NCI-H446 treated with DMSO at 0.1 percent for 48 hours (cell line): ENCODE measurements around the gene PROM1.

Experiments
- DNase-seq: peaks from one replicate; lab custom pipeline; 2025; lab: John Stamatoyannopoulos, UW

PROM1 gene

DNA sequence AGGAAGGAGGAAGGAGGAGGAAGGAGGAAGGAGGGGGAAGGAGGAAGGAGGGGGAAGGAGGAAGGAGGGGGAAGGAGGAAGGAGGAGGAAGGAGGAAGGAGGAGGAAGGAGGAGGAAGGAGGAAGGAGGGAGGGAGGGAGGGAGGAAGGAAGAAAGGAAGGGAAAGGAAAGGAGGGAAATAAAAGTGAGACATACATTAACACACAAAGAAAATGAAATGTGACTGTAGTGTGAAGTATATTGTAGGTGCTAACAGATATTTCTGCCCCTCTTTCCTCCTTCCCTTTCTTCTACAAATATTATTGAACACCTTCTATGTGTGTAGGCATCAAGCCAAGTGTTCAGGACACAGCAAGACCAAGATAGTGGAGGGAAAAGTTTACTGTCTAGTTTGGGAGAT, 26.4 kb upstream of the PROM1 start:
- no peak for DNase-seq

GRCh38 chr4:16109256-16109655, 25.4 kb upstream of the PROM1 start:
- DNase-seq: no peak

GRCh38 chr4:16106956-16107355, 23.1 kb upstream of the PROM1 start:
- DNase-seq: no peak

- no peak for DNase-seq
Measured at GRCh38 chr4:16104520-16104919, 20.7 kb upstream of the PROM1 start.

DNA sequence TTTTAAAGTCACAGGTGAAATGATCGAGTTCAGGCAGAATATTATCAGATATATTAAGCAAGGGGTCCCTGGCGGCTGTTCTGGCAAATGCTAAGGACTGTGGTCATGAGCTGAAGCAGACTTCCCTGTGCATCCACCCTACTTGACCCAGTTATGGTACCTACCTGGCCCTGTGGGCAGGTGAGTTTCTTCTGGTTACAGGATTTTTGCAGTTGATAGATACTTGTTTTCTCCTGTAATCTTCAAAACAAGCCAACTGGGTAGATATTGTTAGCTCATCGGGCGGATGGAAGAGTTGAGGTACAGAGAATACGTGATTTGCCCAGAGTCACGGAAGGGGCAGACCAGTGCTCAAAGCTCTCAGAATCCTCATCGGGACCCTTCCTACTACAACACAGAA, 18.5 kb upstream of the PROM1 start:
- DNase-seq: no peak

DNA sequence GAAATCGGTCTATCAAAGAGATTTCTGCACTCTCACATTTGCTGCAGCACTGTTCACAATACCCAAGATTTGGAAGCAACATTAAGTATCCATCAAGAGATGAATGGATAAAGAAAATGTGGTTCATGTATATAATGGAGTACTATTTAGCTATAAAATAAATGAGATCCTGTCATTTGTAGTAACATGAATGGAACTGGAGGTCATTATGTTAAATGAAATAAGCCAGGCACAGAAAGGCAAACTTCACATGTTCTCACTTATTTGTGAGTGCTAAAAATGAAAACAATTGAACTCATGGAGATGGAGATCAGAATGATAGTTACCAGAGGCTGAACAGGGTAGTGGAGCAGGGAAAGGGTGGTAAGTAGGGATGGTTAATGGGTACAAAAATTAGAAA, 17.0 kb upstream of the PROM1 start:
- DNase-seq: no peak

GRCh38 chr4:16092682-16093319, 9.0 kb upstream of the PROM1 start:
- DNase-seq: no peak

GRCh38 chr4:16090096-16090705, 6.4 kb upstream of the PROM1 start:
- DNase-seq: no peak

- DNase-seq: no peak
Measured at GRCh38 chr4:16089156-16089555, 5.3 kb upstream of the PROM1 start.

DNA sequence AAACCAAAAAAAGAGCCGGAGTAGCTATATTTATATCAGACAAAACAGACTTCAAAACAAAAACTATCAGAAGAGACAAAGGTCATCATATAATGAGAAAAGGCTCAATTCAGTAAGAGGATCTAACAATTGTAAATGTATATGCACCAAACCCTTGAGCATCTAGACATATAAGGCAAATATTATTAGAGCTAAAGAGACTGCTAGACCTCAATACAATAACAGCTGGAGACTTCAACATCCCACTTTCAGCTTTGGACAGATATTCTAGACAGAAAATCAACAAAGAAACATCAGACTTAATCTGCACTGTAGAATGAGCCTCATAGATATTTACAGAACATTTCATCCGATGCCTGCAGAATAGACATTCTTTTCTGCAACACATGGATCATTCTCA, 4.8 kb upstream of the PROM1 start:
- DNase-seq: no peak

GRCh38 chr4:16085822-16086221, 2.0 kb upstream of the PROM1 start:
- no peak for DNase-seq

- no peak for DNase-seq
Measured at GRCh38 chr4:16082426-16083240, 1.2 kb downstream of the PROM1 start.

DNA sequence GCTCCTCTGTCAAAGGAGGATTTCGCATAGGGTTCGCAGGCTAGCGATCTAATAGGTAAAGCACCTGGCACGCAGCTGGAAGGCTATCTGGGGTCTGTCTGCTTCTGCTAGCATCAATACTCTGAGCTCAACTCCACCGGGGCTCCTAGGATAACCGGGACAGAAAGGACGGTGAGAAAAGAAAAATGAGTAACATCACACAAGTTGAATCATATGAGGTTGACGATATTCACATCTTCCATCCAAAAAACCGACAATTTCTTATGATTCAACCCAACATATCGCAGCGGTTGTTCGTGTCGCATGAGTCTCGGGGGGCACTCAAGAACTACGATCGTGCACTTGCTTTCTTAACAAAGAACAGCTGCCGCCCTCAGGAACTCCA, 1.8 kb downstream of the PROM1 start:
- DNase-seq: no peak

DNA sequence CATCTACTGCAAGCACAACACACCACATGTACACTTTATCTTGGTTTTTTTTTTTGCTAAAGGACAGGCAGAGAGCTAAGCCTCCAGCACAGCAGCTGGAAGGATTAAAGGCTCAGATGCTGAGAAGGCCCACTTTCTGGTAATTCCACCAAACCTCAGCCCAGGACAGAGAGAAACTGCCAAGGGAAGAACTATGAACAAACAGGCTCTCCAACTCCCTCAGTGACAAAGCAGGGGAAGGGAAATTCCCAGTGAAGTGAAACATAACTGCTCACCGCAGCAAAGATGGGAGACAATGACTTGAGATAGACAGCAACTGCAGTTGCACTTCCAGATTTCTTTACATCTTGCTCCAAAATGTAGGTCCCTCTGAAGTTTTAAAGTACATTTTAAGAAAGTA, 4.8 kb downstream of the PROM1 start:
- DNase-seq: no peak

GRCh38 chr4:16078195-16078760, 5.5 kb downstream of the PROM1 start:
- no peak for DNase-seq

GRCh38 chr4:16077786-16078185, 6.0 kb downstream of the PROM1 start:
- no peak for DNase-seq

DNA sequence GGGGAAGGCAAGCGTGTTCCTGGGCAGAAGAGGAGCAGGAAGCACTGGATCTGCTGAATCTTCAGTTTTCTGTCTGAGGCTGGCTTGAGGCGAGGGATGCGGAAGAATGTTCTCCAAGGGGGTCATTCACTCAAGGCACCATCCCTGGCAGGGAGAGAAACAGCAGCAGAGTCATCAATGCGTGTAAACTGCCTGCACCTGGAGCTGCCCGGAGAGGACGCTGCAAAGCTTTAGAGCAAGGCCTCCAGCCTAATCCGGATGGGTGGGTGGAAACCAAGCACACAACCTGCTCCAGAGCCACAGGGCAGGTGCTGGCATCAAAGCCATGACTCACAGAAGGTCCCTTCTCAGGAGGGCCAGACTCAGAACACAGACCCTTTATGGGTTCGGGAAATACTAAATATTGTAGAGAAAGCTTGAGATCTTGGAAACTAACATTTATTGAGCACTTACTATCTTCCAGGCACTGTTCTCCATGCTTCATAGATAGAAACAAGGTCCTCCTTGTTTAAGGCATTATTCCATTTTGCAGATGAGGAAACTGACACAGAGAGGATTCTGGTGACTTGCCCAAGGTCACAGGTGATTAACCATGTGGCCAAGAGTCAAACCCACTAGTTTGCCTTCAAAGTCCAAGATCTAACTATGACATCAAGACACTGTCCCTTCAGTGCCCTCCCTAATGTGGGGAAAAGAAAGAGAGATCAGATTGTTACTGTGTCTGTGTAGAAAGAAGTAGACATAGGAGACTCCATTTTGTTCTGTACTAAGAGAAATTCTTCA, 7.7 kb downstream of the PROM1 start:
- no peak for DNase-seq

- no peak for DNase-seq
Measured at GRCh38 chr4:16075061-16075460, 8.8 kb downstream of the PROM1 start.

DNA sequence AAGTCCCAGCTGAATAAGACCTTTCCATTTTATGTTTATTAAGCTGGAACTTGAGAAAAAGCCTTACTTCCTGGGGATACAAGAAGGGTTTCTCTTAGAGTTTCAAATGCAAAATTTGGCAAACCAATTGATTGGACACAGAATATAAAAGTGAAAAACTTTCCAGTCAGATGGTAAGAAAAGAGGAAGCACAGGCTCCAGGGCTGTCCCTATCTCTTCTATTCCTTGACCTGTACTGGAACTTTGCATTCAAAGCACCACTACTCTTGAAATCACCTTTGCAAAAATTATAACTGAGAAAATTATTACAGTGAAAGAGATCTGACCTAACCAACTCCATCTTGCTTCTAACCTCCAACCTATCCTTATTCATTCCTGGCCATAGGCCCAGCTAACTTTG, 11.7 kb downstream of the PROM1 start:
- DNase-seq: no peak

DNA sequence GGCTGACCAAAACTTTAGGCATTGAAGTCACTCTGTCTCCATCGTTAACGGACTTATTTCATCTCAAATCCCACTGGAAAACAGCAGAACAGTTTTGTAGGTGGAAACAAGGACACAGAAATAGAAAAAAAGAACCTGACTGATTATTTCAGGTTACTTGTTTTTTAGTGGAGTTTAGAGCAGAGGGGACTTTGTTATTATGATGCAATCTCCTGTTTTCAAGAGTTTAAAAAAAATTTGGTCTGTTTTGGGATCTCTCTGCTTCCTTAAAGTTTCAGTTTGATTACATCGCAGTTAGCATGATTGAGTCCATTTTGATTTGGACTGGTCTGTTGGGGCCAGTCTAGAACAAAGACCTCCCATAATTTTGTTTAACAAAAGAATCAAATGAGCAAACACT, 13.6 kb downstream of the PROM1 start:
- DNase-seq: no peak

DNA sequence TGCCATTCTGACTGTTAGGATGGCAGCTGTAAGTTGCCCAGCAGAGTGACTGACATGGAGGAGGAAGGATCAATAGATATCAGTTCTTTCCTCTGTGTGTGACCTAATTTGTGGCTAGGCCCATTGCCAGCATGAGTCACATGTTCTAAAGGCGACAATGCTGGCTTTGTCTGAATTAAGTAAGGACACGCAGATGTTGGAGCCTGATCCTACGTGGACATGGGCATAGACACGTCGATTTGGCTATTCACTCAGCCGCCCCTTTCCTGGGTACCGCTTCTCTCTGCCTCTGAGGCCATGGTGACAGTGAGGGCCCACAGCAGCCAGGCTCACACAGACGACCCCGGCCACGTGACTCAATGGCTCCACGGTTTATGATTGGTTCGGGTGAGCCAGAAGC, 16.3 kb downstream of the PROM1 start:
- no peak for DNase-seq

GRCh38 chr4:16066586-16067128, 17.2 kb downstream of the PROM1 start:
- DNase-seq: no peak
